ENCODE data around the gene ANAPC4.

GRCh38 chr4:25449270-25449669, 72.2 kb downstream of the ANAPC4 start:
- TF ChIP-seq, protein P1, sequence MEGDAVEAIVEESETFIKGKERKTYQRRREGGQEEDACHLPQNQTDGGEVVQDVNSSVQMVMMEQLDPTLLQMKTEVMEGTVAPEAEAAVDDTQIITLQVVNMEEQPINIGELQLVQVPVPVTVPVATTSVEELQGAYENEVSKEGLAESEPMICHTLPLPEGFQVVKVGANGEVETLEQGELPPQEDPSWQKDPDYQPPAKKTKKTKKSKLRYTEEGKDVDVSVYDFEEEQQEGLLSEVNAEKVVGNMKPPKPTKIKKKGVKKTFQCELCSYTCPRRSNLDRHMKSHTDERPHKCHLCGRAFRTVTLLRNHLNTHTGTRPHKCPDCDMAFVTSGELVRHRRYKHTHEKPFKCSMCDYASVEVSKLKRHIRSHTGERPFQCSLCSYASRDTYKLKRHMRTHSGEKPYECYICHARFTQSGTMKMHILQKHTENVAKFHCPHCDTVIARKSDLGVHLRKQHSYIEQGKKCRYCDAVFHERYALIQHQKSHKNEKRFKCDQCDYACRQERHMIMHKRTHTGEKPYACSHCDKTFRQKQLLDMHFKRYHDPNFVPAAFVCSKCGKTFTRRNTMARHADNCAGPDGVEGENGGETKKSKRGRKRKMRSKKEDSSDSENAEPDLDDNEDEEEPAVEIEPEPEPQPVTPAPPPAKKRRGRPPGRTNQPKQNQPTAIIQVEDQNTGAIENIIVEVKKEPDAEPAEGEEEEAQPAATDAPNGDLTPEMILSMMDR (conservative IDR thresholded peaks at IDR 0.05; ENCODE audit: low read depth, low read length) = no peak
- TF ChIP-seq EZH2 (IDR thresholded peaks at IDR 0.05; ENCODE audit: borderline replicate concordance, low read depth, low read length, poor library complexity, severe bottlenecking) = no peak
